HUES48 (cell line): ENCODE results near the gene GSK3A.
A peak's percentile ranks its signal among the peaks of the same experiment; 100 is the strongest.

Experiments used
- H3K27ac ChIP-seq: one replicate; pipeline ENCODE4 v1.7.0; 2013; ENCODE audit warnings: low read depth, low read length, inconsistent platforms
- H3K27me3 ChIP-seq: 2 replicates; pipeline ENCODE4 v1.6.1; 2013; ENCODE audit warnings: mild to moderate bottlenecking, low read length; ENCODE audit not compliant: control insufficient read depth, insufficient read depth
- H3K36me3 ChIP-seq: 2 replicates; pipeline ENCODE4 v1.6.1; 2013; ENCODE audit warnings: low read length; ENCODE audit not compliant: control insufficient read depth, insufficient read depth
- H3K4me1 ChIP-seq: 2 replicates; pipeline ENCODE4 v1.6.1; 2013; ENCODE audit warnings: mild to moderate bottlenecking, low read length; ENCODE audit not compliant: control insufficient read depth, insufficient read depth
- H3K4me3 ChIP-seq: 2 replicates; pipeline ENCODE4 v1.5.1; 2013; ENCODE audit warnings: mild to moderate bottlenecking, low read depth, low read length
- H3K9ac ChIP-seq: 2 replicates; pipeline ENCODE4 v1.6.1; 2013; ENCODE audit warnings: mild to moderate bottlenecking, low read depth, low read length, moderate library complexity
- H3K9me3 ChIP-seq: 2 replicates; pipeline ENCODE4 v1.6.1; 2013; ENCODE audit warnings: low read length; ENCODE audit not compliant: control insufficient read depth, insufficient read depth

The GSK3A gene

DNA sequence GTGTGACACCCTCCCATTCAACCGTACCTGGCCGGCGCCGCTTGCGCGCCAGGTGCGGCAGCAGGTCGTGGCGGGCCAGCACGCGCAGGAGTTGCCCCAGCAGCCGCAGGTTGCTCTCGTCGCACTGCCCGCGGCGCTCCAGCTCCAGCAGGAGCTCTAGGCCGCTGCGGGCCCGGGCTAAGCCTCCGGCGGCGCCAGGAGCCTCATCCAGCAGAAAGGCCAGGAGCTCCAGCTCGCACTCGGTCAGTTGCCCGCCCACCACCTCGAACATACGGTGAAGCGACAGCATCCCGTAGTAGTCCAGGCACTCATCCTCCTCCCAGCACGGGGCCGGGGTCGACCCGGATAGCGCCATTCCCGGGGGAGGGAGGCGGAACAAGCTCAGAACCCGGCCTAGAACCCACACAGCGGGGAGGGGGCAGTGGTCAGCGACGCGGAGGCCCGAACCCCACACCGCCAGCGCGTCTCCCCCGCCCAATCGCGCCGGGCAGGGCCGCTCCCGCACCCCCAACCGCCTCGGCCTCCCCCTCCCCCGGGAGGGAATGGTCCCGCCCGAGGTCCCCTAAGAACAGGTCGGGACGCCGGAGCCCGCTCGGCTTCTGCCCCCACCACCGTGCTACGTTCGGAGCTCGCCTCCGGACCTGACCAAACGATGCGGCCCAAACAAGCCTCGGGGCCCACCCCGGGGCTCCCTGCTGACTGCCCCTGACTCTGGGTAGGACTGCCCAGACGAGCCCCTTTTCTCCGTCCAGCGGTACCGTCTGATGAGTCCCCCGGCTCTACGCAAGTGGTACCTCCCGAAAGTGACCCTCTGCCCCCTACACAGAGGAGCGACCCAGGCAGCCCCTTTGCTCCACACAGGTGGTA, 25.5 kb downstream of the GSK3A start:
- Histone ChIP-seq H3K27ac (peak overlapping the region; percentile 99), H3K4me3 (peak overlapping the region; percentile 84), H3K4me1 (peaks cover 20% of the 10 kb centered on the region)

DNA sequence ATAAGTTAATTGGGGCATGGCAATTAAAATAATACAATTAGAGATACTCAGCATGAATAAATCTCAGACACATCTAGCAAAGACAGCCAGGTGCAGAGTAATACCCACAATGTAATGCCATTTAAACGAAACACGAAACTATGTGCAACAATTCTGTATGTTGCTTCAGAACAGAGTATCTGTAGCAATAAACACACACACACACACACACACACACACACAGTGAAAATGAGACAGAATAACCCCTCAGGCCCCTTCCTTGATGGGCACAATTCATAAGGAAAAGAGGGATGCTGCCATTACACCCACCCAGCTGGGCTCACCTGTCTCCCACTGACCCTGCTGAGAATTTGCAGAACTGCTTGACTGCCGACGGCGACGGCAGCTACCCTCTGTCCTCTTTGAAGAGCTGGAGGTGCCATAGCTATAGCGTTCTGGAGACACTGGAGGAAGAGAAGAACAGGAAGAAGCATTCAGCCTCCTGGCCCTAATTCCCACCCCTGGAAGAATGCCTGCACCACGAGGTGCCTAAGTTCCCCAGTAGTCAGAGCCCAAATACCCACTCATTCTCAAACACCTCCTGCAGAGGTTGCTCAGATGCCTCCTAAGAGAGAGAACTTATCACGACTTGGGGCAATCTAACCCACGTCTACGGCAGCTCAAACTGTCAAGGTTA, 27.5 kb downstream of the GSK3A start:
- Histone ChIP-seq H3K9ac (no peak overlapping the region), H3K27ac (no peak overlapping the region), H3K4me3 (no peak overlapping the region), H3K36me3 (peaks cover 46% of the 10 kb centered on the region), H3K4me1 (peaks cover 20% of the 10 kb centered on the region; the same call in 1 of the 2 replicates), H3K9me3 (no peaks in the 10 kb centered on the region), H3K27me3 (no peaks in the 10 kb centered on the region)

More for the DNA sequence above, 25.5 kb downstream of the GSK3A start:
- H3K9ac ChIP-seq: peak overlapping the region; percentile 77
- H3K27me3 ChIP-seq: no peaks in the 10 kb centered on the region
- H3K9me3 ChIP-seq: no peaks in the 10 kb centered on the region
- peaks cover 35% of the 10 kb centered on the region for H3K36me3 ChIP-seq

DNA sequence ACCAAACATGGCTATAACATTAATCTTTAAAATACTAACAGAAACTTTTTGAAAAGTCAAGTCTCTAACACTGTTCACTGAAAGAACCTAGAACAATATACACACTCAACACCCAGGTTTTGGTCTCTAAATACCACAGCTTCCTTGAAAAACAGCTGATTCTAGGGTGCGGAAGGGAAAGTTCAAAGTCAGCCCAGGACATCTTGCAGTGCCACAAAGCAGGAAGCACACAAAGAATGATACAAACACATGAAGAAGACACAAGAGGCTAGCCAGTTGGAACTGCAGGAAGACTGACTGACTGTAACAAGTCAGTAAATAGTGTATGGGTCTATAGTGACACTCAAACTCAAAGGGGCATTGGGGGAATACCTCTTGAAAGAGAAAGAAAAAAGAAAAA, 29.5 kb downstream of the GSK3A start:
- no peak overlapping the region for H3K9ac ChIP-seq
- peaks cover 67% of the 10 kb centered on the region for H3K36me3 ChIP-seq

GRCh38 chr19:42208612-42209011, 33.8 kb downstream of the GSK3A start:
- Histone ChIP-seq H3K9ac (no peak overlapping the region), H3K9me3 (no peaks in the 10 kb centered on the region), H3K27me3 (no peaks in the 10 kb centered on the region), H3K36me3 (peaks cover 72% of the 10 kb centered on the region), H3K27ac (no peak overlapping the region), H3K4me1 (peaks cover 4% of the 10 kb centered on the region), H3K4me3 (no peak overlapping the region)

More for the DNA sequence above, 29.5 kb downstream of the GSK3A start:
- Histone ChIP-seq H3K27ac (no peak overlapping the region), H3K4me3 (no peak overlapping the region), H3K27me3 (no peaks in the 10 kb centered on the region), H3K4me1 (0 out of 2 replicates have a peak, but pooled peaks cover 10% of the 10 kb centered on the region), H3K9me3 (no peaks in the 10 kb centered on the region)

DNA sequence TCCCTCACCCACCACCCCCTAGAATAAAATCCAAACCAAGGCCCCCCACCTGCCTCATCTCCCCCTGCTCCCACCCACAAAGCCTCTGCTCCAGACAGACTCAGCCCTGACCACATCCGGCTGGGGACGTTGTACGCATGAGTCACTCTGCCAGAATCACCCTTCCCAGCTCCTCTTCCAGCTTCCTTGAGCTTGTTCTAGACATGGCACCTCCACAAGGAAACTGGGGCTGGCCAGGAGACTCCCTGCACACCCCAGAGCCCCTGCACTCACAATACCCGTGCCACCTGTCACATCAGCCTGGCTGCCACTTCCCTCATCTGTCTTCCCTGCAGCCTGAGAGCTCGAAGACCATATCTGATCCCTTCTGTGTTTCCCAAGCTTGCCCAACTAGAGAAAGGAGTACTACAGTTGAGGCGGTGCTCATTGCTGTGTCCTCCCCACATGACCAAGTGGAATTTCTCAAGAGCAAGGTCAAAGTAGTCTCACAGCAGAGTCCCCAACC, 34.6 kb downstream of the GSK3A start:
- Histone ChIP-seq H3K4me3 (no peak overlapping the region), H3K9ac (no peak overlapping the region), H3K27ac (no peak overlapping the region), H3K27me3 (no peaks in the 10 kb centered on the region), H3K9me3 (no peaks in the 10 kb centered on the region), H3K36me3 (peaks cover 72% of the 10 kb centered on the region), H3K4me1 (peaks cover 4% of the 10 kb centered on the region)

DNA sequence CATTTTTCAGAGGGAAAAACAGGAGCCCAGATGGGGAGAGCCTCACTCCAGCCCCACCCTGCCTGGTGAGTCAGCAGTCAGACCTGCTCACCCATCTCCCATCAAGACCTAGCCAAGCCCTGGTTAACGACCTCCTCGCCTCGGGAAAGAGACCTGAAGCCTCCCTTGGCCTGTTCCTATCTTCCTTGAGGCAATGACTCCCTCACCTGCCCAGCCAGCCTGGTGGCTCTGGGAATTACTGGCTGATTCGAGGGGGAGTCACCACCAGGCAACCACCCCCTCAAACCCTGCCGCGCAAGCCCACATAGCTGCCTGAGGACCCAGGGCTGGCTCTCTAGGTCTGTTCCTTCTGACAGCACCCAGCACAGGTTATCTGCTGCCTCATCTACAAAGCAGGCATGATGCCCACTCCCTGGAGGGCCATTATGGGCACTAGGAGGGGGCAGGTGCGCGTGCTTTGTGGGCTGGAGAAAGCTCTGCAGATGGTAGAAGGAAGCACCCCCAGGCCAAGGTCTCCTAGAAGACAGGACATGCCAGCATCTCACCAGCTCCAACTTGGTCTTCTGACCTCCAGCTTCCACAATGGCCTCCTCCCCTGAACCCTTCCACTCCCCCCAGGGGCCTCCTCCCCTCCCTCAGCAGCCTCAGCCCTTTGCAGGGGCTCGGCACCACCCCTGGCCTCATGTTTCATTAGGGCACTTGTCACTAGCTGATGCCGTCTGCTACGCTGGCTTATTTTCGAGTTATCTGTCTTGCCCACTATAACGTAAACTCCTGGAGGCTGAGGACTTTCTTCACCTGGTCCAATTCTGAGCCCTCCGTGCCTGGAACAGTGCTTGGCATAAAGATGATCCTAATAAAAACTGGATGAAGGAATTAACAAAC, 35.3 kb downstream of the GSK3A start:
- peaks cover 4% of the 10 kb centered on the region for H3K4me1 ChIP-seq
- no peak overlapping the region for H3K4me3 ChIP-seq
- H3K9ac ChIP-seq: no peak overlapping the region
- peaks cover 74% of the 10 kb centered on the region for H3K36me3 ChIP-seq
- H3K9me3 ChIP-seq: no peaks in the 10 kb centered on the region
- no peaks in the 10 kb centered on the region for H3K27me3 ChIP-seq
- no peak overlapping the region for H3K27ac ChIP-seq

GRCh38 chr19:42204664-42205063, 37.7 kb downstream of the GSK3A start:
- H3K36me3 ChIP-seq: peaks cover 84% of the 10 kb centered on the region
- no peaks in the 10 kb centered on the region for H3K9me3 ChIP-seq
- H3K4me3 ChIP-seq: no peak overlapping the region
- H3K9ac ChIP-seq: no peak overlapping the region
- peaks cover 4% of the 10 kb centered on the region for H3K4me1 ChIP-seq
- peak overlapping the region; percentile 36 for H3K27ac ChIP-seq
- no peaks in the 10 kb centered on the region for H3K27me3 ChIP-seq

DNA sequence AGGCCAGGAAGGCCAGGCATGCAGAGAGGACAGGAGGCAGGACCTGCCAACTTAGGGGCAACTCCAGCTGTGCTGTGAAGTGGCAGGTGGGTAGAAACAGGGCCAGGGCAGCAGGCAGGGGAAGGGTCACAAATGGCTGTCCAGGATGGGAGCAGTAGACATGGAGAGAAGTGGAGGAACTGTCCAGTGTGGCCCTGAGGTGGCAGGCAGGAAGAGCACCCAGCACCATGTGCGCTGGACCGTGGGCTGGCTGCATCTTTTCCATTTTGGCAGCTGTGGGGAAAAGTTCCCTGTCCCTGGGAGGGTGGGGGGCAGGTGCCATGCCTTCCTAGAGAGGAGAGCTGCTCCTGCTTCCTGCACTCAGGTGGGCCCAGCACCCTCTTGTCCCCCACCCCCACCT, 38.7 kb downstream of the GSK3A start:
- Histone ChIP-seq H3K27me3 (no peaks in the 10 kb centered on the region), H3K9me3 (no peaks in the 10 kb centered on the region), H3K36me3 (peaks cover 84% of the 10 kb centered on the region), H3K4me1 (peaks cover 7% of the 10 kb centered on the region), H3K27ac (no peak overlapping the region), H3K9ac (no peak overlapping the region), H3K4me3 (no peak overlapping the region)

DNA sequence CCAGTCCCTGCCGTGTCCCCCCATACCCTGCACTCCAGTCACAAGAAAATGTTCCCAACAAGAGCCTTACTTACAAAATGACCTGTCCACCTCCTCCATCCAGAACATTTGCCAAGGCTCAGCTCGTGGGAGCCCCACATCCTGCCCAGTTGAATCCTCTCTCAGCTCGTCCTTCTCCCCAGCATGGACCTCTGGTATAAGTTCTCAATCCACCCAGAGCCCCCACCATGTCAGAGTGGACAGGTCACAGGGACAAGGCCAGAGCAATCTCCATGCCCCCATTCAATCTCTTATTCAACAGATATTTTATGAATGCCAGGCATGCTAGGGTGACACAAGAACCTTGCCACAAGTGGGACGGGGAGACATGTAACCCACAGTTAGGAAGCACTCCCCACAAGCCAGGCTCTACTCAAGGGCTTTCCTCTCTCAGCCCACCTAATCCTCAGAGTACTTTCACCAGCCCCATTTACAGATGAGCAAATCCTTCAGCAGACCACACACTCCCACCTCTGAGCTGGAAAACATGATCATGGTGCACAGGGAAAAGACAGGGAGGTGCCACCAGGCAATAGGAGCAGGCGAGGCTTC, 40.0 kb downstream of the GSK3A start:
- peaks cover 10% of the 10 kb centered on the region for H3K4me1 ChIP-seq
- no peaks in the 10 kb centered on the region for H3K9me3 ChIP-seq
- H3K27ac ChIP-seq: no peak overlapping the region
- H3K27me3 ChIP-seq: no peaks in the 10 kb centered on the region
- peaks cover 78% of the 10 kb centered on the region for H3K36me3 ChIP-seq
- no peak overlapping the region for H3K4me3 ChIP-seq
- no peak overlapping the region for H3K9ac ChIP-seq

DNA sequence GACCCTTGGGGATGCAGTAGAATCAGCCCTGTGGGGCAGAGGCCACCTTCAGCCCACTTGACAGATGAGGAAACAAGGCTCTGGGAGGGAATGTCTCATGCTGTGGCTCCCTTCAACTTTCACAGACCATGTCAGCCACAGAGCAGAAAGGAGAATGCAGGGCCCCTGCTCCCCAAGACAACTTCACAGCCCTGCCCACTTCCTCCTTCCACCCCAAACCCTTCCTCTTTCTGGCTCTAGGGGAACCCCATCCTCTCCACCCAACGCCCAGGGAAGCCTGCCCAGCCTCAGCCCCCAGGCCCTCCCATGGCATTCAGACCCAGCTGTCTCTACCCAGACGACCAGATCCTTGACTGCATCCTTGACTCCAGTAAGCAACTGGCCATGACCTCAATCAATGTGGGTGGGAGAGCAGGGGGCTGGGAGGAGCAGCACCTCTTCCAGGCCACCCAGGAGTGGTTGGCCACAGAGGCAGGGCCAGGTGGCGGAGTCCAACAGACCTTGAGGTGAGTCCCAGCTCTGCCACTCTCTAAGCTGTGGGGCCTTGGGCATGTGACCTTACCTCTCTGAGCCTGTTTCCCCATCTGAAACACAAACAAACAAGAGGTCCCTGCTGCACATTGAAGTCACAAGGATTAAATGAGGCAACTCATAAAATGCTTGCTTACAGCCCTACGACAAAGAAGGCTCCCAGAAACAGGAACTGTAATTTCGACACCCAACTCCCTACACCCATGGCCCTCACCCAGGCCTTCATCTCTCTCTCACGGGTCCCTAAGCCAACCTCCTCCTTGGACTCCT, 40.7 kb downstream of the GSK3A start:
- Histone ChIP-seq H3K9ac (no peak overlapping the region), H3K9me3 (no peaks in the 10 kb centered on the region), H3K36me3 (peaks cover 75% of the 10 kb centered on the region), H3K4me1 (peaks cover 16% of the 10 kb centered on the region), H3K27ac (no peak overlapping the region), H3K27me3 (no peaks in the 10 kb centered on the region), H3K4me3 (no peak overlapping the region)
